SJSA1 (cell line): ENCODE results near the gene HADHB. TPM values are rescaled to one million over a fixed set of nuclear protein-coding genes. Genes with fewer than 3 reads are reported as not detected.
"Not testable (repeated sequence)": the region's sequence is repeated elsewhere in the genome, so short reads cannot be mapped to it uniquely, and the experiment has no call there.

Source experiments
- DNase-seq, 2 experiments: peaks; one replicate each; pipeline ENCODE4 v3.0.0-alpha.2; 2015 to 2020; ENCODE audit warnings: low spot score in 2 of 2, low read depth in 1 of 2
- H3K27ac ChIP-seq: fragments of 250-450 bp; sonication (Bioruptor Pico); 2 replicates; pipeline ENCODE4 v1.5.1; 2020; ENCODE audit warnings: mild to moderate bottlenecking, moderate library complexity
- H3K27me3 ChIP-seq: fragments of 250-450 bp; sonication (Bioruptor Pico); replicated peaks from 2 replicates; pipeline ENCODE4 v1.5.1; 2020; ENCODE audit warnings: mild to moderate bottlenecking, moderate library complexity
- H3K36me3 ChIP-seq: fragments of 250-450 bp; sonication (Bioruptor Pico); 2 replicates; pipeline ENCODE4 v1.5.1; 2020; ENCODE audit warnings: mild to moderate bottlenecking
- H3K4me1 ChIP-seq: fragments of 250-450 bp; sonication (Bioruptor Pico); replicated peaks from 2 replicates; pipeline ENCODE4 v1.6.1; 2021; ENCODE audit warnings: mild to moderate bottlenecking
- H3K4me3 ChIP-seq: fragments of 250-450 bp; sonication (Bioruptor Pico); 2 replicates; pipeline ENCODE4 v1.5.1; 2020; ENCODE audit warnings: mild to moderate bottlenecking
- H3K9me3 ChIP-seq: fragments of 250-450 bp; sonication (Bioruptor Pico); replicated peaks from 2 replicates; pipeline ENCODE4 v1.5.1; 2020; ENCODE audit warnings: mild to moderate bottlenecking
- total RNA-seq: library from RNA; depleted of rRNA; stranded (reverse); fragments of >200 nt; shearing (Covaris generic); gene quantifications from 2 replicates; pipeline ENCODE4 v1.2.3, GENCODE V29; 2014

Gene HADHB
- total RNA-seq, 1 experiment from 2014 or later = 74.3 TPM

DNA sequence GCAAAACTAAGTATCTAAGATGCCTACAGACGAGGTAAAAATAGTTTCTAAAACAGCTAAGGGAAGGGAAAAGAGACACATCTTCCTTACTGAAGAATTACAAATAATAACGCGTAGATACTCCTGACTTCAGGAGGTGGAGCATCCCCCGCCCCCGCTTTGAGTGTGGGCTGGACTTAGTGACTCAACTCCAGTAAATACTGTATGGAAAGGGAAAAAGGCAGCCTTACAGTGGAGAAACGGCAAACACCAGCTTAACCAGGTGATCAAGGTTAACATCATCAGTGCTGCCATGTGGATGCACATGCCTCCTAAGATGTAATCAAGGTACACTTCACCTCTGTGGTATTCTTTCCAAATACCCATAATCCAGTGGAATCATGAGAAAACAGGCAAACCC lies 47.9 kb downstream of the HADHB start:
- Histone ChIP-seq H3K27ac (no peak overlapping the region), H3K27me3 (no peaks in the 10 kb centered on the region), H3K4me3 (no peak overlapping the region), H3K9me3 (no peaks in the 10 kb centered on the region), H3K36me3 (peaks cover 1% of the 10 kb centered on the region; the same call in 1 of the 2 replicates), H3K4me1 (0 out of 2 replicates have a peak, but pooled peaks cover 3% of the 10 kb centered on the region)
- DNase-seq = no peak

DNA sequence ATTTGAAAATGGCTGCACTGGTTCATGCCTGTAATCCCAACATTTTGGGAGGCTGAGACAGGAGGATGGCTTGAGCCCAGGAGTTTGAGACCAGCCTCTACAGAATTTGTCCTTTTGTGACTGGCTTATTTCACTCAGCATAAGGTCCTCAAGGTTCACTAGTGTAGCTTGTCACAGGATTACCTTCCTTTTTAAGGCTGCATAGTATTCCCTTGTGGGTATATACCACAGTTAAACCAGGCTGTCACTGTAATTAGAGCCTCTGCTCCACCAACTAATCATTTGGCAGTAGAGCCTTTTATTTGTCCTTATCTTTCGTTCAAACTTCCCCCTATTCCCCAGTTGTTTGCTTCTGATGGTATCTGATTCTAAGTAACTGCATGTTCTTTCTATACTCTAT lies 50.8 kb downstream of the HADHB start:
- Histone ChIP-seq H3K27ac (no peak overlapping the region), H3K36me3 (no peaks in the 10 kb centered on the region), H3K4me1 (peaks cover 14% of the 10 kb centered on the region), H3K9me3 (no peaks in the 10 kb centered on the region), H3K27me3 (no peaks in the 10 kb centered on the region), H3K4me3 (no peak overlapping the region)
- DNase-seq = no peak

DNA sequence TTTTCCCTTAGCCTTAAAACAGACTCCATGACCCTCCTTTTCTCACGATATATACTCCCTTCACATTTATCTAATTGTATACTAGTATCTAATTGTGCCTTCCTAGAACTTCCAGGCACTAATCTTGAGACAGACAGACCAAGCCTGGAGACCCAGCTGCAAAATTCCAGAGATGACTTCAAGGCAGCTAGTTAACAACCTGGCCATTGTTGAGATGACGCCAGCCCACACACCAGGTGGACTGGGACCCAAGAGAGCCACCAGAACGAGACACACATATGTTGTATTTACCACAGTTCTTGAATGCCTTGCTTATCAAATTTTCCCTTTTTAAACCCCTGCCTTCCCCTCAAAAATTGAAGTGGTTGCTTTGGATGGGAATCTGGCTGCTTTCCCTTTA lies 52.3 kb downstream of the HADHB start:
- Histone ChIP-seq H3K27me3 (no peaks in the 10 kb centered on the region), H3K4me1 (peaks cover 14% of the 10 kb centered on the region), H3K4me3 (no peak overlapping the region), H3K36me3 (no peaks in the 10 kb centered on the region), H3K27ac (no peak overlapping the region), H3K9me3 (no peaks in the 10 kb centered on the region)
- DNase-seq = no peak

DNA sequence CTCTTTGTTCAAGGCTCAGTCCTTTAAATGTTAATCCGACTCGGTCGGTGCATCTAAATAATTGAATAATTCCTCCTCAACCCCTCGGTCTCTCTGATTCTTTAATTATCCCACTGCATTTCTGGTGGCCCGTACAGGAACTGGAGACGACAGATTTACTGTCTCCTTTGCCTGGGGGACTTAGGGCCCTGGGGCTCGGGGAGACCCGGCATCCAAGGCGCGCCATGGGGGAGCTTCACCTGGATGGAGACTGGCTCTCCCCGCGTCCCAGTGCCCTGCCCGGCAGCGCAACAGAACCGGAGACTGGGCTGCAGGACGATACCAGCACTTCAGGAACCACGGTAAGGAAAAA lies 53.5 kb downstream of the HADHB start:
- Histone ChIP-seq H3K4me1 (peaks cover 11% of the 10 kb centered on the region), H3K9me3 (no peaks in the 10 kb centered on the region), H3K4me3 (no peak overlapping the region), H3K27me3 (no peaks in the 10 kb centered on the region), H3K27ac (no peak overlapping the region), H3K36me3 (no peaks in the 10 kb centered on the region)
- DNase-seq = no peak

DNA sequence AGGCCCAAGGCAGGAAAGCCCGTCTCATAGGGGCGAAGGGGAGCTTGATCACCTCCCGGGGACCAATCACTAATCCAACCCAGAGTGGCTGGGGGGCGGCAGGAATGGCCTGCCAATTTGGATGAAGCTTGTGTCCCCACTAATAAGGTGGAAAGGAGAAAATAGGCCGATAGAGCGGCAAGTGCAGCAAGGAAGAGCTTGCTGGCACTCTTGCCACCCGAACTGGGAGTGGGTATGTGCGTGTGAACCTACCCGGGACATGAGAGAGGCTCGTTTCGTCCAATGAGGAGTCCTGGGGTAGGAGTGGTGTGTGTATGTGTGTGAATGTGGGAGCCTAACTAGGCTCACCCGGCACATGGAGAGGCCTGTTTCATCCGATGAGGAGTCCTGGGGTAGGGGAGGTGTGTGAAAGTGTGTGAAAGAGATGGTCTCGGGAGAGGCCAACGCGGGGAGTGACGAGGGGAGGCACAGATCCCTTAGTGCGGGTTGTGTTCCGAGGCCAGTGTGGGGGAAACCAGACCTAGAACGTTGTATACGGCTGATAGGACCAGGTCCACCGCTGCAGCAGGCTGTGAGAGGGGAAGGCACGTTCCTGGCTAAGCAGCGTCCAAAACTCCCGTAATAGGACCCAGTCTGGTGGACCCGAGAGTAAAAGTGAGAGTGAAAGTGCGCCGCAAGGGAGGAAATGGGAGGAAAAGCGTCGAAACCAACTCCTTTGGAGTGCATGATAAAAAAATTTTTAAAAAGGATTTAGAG lies 54.1 kb downstream of the HADHB start:
- H3K9me3 ChIP-seq = no peaks in the 10 kb centered on the region
- H3K4me1 ChIP-seq = peaks cover 11% of the 10 kb centered on the region
- peak in 1 of 2 experiments; percentile 58 for DNase-seq
- H3K4me3 ChIP-seq = peak overlapping the region; percentile 37
- H3K36me3 ChIP-seq = no peaks in the 10 kb centered on the region
- no peaks in the 10 kb centered on the region for H3K27me3 ChIP-seq
- peak overlapping the region; percentile 76 for H3K27ac ChIP-seq

DNA sequence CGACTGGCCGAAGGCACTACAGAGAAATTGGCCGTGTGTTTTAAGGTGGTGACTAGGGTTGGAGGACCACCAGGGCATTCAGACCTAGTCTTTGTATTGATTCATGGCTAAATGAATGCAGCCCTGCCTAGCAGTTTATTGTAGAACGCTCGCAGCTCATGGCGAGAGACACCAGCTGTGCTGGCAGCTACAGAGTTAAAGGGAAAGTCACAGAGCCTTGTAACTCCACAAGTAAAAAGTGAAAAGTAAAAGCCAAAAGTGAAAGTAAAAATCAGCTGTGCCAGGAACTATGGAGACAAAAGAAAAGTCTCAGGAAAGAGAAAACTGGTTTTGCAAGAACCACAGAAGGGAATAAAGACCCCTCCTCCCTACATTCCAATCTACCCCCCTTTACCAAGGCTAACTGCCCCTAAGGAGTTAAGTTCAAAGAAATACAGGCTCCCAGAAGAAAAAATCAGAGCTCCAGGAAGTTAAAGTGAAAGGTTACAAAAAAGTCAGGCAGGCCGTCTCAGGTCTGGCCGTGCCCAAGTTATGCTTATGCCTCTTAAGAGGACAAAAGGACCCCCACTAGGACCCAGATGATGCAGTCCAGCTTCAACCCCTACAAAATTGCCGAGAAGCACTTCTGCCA lies 54.8 kb downstream of the HADHB start:
- Histone ChIP-seq H3K27me3 (no peaks in the 10 kb centered on the region), H3K4me3 (peak overlapping the region; percentile 37), H3K36me3 (no peaks in the 10 kb centered on the region), H3K4me1 (peaks cover 11% of the 10 kb centered on the region), H3K27ac (peak overlapping the region; percentile 76), H3K9me3 (no peaks in the 10 kb centered on the region)
- peak in 1 of 2 experiments; percentile 80 for DNase-seq

DNA sequence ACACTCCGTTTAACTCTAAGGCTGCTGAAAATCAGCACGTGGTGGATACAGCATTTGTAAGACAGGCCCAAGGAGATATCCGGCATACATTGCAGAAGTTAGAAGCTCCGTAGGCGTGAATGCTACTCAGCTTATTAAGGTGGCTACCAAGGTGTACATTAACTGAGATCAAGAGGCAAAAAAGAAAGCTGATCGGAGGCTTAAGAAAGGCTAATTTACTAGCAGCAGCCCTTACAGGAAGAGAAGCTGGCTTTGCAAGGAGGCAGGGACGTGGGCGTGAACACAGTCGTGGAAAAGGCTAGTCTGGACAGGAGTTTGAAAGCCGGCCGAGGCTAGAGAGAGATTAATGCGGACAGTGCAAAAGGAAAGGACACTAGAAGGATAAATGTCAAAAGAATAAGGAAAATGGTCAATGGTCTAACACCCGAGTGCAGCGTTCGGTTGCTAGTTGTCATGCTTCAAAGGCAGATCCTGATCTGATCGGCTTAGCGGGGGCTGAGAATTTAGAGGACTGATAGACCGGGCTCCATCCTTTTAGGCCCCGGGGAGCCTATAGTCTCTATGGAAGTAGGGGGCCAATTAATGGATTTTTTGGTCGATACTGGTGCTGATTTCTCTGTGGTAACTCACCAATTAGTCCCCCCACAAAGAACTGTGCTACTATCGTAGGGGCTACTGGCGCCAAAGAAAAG lies 55.6 kb downstream of the HADHB start:
- H3K27me3 ChIP-seq = no peaks in the 10 kb centered on the region
- H3K9me3 ChIP-seq = no peaks in the 10 kb centered on the region
- H3K4me1 ChIP-seq = peaks cover 11% of the 10 kb centered on the region
- peak overlapping the region; percentile 76 for H3K27ac ChIP-seq
- peak overlapping the region; percentile 37 for H3K4me3 ChIP-seq
- DNase-seq = peak in 1 of 2 experiments; percentile 31
- no peaks in the 10 kb centered on the region for H3K36me3 ChIP-seq

DNA sequence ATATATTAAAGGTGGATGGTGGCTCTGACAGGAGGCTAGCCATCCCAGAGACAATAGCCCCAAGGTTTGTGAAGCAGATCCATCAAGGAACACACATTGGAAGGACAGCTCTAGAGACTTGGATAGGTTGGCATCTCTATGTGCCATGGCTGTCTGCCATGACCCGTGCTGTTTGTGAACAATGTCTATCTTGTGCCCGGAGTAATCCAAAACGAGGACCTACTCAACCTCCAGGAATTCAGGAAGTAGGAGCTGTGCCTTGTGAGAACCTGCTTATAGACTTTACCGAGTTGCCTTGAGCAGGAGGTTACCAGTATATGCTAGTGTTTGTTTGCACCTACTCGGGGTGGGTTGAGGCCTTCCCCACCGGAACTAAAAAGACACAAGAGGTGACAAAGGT lies 58.1 kb downstream of the HADHB start:
- H3K27me3 ChIP-seq = no peaks in the 10 kb centered on the region
- peaks cover 11% of the 10 kb centered on the region for H3K4me1 ChIP-seq
- H3K36me3 ChIP-seq = no peaks in the 10 kb centered on the region
- no peak for DNase-seq
- H3K9me3 ChIP-seq = no peaks in the 10 kb centered on the region
- no peak overlapping the region for H3K27ac ChIP-seq
- H3K4me3 ChIP-seq = no peak overlapping the region

DNA sequence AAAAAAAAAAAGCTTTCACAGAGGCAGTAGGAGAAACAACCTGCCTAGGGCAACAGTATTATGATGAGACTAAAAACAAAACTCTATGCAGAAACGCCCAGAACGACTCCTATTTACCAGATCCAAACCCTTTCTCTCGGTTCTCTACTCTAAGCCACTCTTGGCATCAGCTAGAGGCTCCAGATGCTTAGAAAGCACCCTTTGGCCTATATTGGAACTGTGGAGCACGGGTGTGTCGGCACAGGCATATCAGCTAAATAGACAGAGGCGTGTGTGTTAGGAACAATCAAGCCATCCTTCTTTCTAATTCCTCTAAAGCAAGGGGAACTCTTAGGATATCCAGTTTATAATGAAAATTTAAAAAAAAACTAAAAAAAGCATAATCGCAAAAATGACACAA lies 60.4 kb downstream of the HADHB start:
- H3K9me3 ChIP-seq, DNase-seq, H3K27ac ChIP-seq, H3K27me3 ChIP-seq, H3K4me1 ChIP-seq, H3K4me3 ChIP-seq, H3K36me3 ChIP-seq: not testable (repeated sequence)

DNA sequence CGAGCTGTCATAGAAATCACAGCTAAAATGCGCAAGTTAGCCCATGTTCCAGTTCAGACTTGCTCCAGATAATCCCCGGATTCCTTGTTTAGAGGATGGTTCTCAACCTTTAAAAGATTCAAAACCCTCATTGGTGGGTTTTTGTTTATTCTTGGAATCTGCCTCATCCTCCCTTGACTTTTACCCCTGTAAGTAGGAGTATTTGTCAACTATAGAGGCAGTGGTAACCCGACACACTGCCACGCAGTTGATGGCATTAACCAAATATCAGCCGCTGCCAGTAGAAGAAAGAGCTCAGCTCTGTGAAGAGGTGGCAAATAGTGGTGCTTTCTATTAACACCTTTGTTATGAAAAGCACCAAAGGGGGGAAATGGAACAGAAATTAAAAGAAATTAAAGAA lies 60.8 kb downstream of the HADHB start:
- no peaks in the 10 kb centered on the region; the same call in 1 of the 2 replicates for H3K4me1 ChIP-seq
- H3K36me3 ChIP-seq = no peaks in the 10 kb centered on the region

DNA sequence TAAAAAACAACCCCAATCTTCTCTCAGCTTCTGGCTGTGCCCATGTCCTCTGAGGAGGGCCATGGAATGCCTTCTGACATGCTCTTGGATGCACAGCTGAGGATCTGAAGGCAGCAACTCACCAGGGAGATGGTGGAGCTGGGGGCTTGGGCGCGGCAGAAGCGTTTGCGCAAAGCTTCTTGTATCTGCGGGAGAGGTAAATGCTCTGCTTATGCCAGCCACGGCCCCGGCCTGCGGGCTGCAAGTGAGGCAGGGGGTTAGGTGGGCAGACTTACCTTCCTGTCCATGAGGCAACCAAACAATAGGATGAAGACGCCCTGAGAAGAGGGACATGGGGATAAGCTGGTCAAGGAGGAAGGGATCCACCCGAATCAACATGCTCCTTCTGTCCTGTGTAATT lies 65.2 kb downstream of the HADHB start:
- no peaks in the 10 kb centered on the region for H3K4me1 ChIP-seq
- no peak overlapping the region for H3K27ac ChIP-seq
- no peaks in the 10 kb centered on the region; the same call in 1 of the 2 replicates for H3K27me3 ChIP-seq
- H3K9me3 ChIP-seq = no peaks in the 10 kb centered on the region
- no peak overlapping the region for H3K4me3 ChIP-seq
- no peaks in the 10 kb centered on the region for H3K36me3 ChIP-seq
- no peak for DNase-seq

More for the DNA sequence above, 60.8 kb downstream of the HADHB start:
- DNase-seq = no peak
- no peaks in the 10 kb centered on the region; the same call in 1 of the 2 replicates for H3K27me3 ChIP-seq
- no peaks in the 10 kb centered on the region for H3K9me3 ChIP-seq
- no peak overlapping the region for H3K4me3 ChIP-seq
- no peak overlapping the region for H3K27ac ChIP-seq

DNA sequence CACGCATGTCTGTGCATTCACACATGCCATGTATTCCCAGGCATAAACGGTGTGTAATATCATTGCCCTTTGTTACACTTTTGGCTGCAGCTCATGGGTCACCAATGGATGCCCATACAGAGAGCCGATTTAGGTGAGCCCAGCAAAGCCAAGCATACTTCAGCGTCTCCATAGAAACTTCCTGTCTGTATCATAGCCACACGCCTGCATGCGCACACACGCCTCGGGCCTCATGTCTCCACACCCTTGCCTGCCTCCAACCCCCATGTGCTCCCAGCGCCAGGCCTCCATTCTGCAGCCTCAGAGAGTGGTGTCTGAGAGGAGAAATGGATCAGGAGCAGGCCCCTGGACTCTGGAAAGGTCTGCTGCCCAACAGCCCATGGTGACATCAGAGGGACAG lies 67.7 kb downstream of the HADHB start:
- no peaks in the 10 kb centered on the region for H3K9me3 ChIP-seq
- no peaks in the 10 kb centered on the region; the same call in 1 of the 2 replicates for H3K27me3 ChIP-seq
- no peak overlapping the region for H3K27ac ChIP-seq
- no peak overlapping the region for H3K4me3 ChIP-seq
- no peaks in the 10 kb centered on the region for H3K36me3 ChIP-seq
- DNase-seq = no peak
- H3K4me1 ChIP-seq = no peaks in the 10 kb centered on the region

DNA sequence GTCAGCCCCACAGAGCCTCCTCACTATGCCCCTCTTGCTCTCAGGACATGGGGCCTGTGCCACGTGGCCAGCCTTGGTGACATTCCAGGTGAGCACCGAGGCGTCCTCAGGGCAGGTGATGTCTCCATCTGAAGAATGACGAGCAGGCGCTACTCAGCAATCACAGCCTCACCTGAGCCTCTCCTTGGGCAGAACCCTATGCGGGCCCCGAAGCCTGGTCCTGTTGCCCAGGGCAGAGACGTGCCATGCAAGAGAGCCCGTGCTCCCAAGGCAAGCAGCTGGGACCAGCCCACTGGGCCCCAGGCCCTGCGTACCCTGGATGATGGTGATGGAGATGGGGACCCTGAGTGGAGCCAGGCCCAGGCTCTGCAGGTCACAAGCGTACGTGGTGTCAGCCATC lies 68.7 kb downstream of the HADHB start:
- no peaks in the 10 kb centered on the region for H3K36me3 ChIP-seq
- H3K4me3 ChIP-seq = no peak overlapping the region
- no peak overlapping the region for H3K27ac ChIP-seq
- no peaks in the 10 kb centered on the region for H3K9me3 ChIP-seq
- no peaks in the 10 kb centered on the region; the same call in 1 of the 2 replicates for H3K27me3 ChIP-seq
- H3K4me1 ChIP-seq = no peaks in the 10 kb centered on the region
- no peak for DNase-seq

DNA sequence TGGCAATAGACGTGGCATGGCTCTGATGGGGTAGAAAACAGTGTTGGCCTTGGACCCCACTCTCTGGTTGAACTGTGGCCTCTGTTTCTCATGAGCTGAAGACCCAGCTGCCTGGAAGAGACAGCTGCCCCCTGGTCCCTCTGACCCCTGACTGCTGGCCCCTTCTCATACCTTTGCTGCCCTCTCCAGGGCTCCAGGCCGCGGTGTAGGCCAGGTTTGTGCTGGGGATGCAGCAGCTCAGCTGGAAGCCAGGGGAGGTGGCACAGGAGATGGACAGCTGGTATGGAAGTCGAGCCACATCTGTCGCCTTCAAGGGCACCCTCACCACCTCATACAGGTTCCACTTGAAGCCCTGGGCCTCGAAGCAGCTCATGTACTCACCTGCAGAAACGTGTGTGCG lies 69.5 kb downstream of the HADHB start:
- no peaks in the 10 kb centered on the region for H3K9me3 ChIP-seq
- no peak overlapping the region for H3K27ac ChIP-seq
- H3K4me3 ChIP-seq = no peak overlapping the region
- no peaks in the 10 kb centered on the region for H3K4me1 ChIP-seq
- no peaks in the 10 kb centered on the region for H3K27me3 ChIP-seq
- no peak for DNase-seq
- H3K36me3 ChIP-seq = no peaks in the 10 kb centered on the region
